ENCODE measurements around the gene KLRK1. TPM values are rescaled to one million over a fixed set of nuclear protein-coding genes. Genes with fewer than 3 reads are reported as not detected.
"Not testable (repeated sequence)": the region's sequence is repeated elsewhere in the genome, so short reads cannot be mapped to it uniquely, and the experiment has no call there.

Gene KLRK1
- total RNA-seq, 1 experiment from 2014 or later = 0.95 TPM

GRCh38 chr12:10395390-10395998 is 5.7 kb upstream of the KLRK1 start:
- no peaks in the 10 kb centered on the region for H3K9me3 ChIP-seq (ENCODE audit: control insufficient read depth, insufficient read depth, low read depth, low read length)
- peak; percentile 90 for ATAC-seq
- TF ChIP-seq REST (IDR thresholded peaks at IDR 0.05; ENCODE audit: insufficient read depth in 1 of 2, low read depth in 2 of 2, low read length in 1 of 2) (no peak; a peak in 1 of 4 replicates), TCF7L2 (IDR thresholded peaks at IDR 0.05; ENCODE audit: low read depth, low read length) (peak; percentile 68), POLR2AphosphoS5 (IDR thresholded peaks at IDR 0.05; ENCODE audit: low read depth, low read length) (peak; percentile 75)
- peak; percentile 68 for DNase-seq (ENCODE audit: low read depth, low spot score)
- peaks cover 39% of the 10 kb centered on the region for H3K4me1 ChIP-seq (ENCODE audit: control insufficient read depth, insufficient read depth, low read length)
- intact Hi-C loops (cut with micrococcal nuclease; ENCODE audit: unreplicated experiment) = no loop called here
- POLR2A ChIA-PET = interaction anchor here (1.0 kb wide), 1 partner anchor 22 kb away, joined by 6 read pairs; no protein-coding TSS in a partner anchor
- peak overlapping the region; percentile 39 to 64 for H3K4me3 ChIP-seq (ENCODE audit: low read depth in 2 of 2, low read length in 2 of 2)
- in situ Hi-C loops (cut with HindIII; ENCODE audit: low pct_unique_long_range_greater_than_20kb, low sequenced_read_pairs) = no loop called here
- CTCF ChIA-PET = interaction anchor here (0.6 kb wide), 1 partner anchor 188 kb away, joined by 6 read pairs; no protein-coding TSS in a partner anchor
- no TSS peak for BruUV-seq (replicated peaks)
- no peaks in the 10 kb centered on the region for H3K27me3 ChIP-seq (ENCODE audit: control insufficient read depth, insufficient read depth, low read length)
- H3K36me3 ChIP-seq (ENCODE audit: control insufficient read depth, insufficient read depth, low read length) = no peaks in the 10 kb centered on the region
- H3K27ac ChIP-seq (ENCODE audit: low read length) = peak overlapping the region; percentile 96

DNA sequence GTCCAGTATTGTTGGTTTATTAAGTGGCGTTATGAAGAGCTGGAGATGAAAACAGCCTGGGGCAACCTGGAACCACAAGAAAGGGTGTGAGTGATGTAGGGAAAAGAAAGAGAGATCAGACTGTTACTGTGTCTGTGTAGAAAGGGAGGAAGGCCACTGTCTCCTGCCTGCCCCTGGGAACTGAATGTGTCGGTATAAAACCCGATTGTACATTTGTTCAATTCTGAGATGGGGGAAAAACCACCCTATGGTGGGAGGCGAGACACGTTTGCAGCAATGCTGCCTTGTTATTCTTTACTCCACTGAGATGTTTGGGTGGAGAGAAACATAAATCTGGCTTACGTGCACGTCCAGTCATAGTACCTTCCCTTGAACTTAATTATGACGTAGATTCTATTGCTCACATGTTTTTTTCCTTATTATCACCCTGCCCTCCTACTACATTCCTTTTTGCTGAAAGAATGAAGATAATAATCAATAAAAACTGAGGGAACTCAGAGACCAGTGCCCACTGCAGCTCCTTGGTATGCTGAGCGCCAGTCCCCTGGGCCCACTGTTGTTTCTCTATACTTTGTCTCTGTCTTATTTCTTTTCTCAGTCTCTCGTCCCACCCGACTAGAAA is 4.8 kb upstream of the KLRK1 start:
- H3K9me3 ChIP-seq (ENCODE audit: control insufficient read depth, insufficient read depth, low read depth, low read length); H3K36me3 ChIP-seq (ENCODE audit: control insufficient read depth, insufficient read depth, low read length); POLR2A ChIA-PET; DNase-seq (ENCODE audit: low read depth, low spot score); in situ Hi-C loops (cut with HindIII; ENCODE audit: low pct_unique_long_range_greater_than_20kb, low sequenced_read_pairs); ATAC-seq; H3K27me3 ChIP-seq (ENCODE audit: control insufficient read depth, insufficient read depth, low read length); BruUV-seq (replicated peaks); intact Hi-C loops (cut with micrococcal nuclease; ENCODE audit: unreplicated experiment): not testable (repeated sequence)
- peak overlapping the region in 1 of 2 experiments; percentile 11; a peak in 1 of 4 replicates for H3K4me3 ChIP-seq (ENCODE audit: low read depth in 2 of 2, low read length in 2 of 2)
- peak overlapping the region; percentile 96 for H3K27ac ChIP-seq (ENCODE audit: low read length)
- TF ChIP-seq TCF7L2 (IDR thresholded peaks at IDR 0.05; ENCODE audit: low read depth, low read length) = peak; percentile 79
- CTCF ChIA-PET = interaction anchor here (0.8 kb wide), 1 partner anchor 31 kb away, joined by 3 read pairs; no protein-coding TSS in a partner anchor
- H3K4me1 ChIP-seq (ENCODE audit: control insufficient read depth, insufficient read depth, low read length) = peaks cover 39% of the 10 kb centered on the region

DNA sequence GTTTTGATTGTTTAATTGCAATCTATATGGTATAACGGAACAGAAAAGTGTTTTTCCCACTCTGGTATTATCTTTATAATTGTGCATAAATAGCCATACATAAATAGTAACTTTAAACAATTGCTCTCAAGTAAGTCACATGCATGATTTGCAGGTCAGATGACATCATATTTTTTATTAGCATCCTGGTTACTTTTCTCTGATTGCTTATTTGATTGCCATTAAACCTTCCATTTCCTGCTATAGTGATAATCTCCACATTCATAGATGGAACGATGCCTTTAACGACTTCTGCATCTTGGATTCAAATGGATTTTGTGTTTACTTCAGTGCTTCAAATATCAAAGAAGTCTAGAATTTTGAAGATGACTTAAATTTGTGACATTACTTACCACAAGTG is 3.5 kb upstream of the KLRK1 start:
- in situ Hi-C loops (cut with HindIII; ENCODE audit: low pct_unique_long_range_greater_than_20kb, low sequenced_read_pairs) (no loop called here), intact Hi-C loops (cut with micrococcal nuclease; ENCODE audit: unreplicated experiment) (no loop called here)
- ChIA-PET CTCF (no interaction called here), POLR2A (no interaction called here)
- no peaks in the 10 kb centered on the region for H3K9me3 ChIP-seq (ENCODE audit: control insufficient read depth, insufficient read depth, low read depth, low read length)
- TF ChIP-seq SIN3A (IDR thresholded peaks at IDR 0.05; ENCODE audit: borderline replicate concordance, insufficient read depth, low read depth, low read length) = no peak
- no peak for TF ChIP-seq TCF7L2 (IDR thresholded peaks at IDR 0.05; ENCODE audit: low read depth, low read length)
- TF ChIP-seq, protein P1, sequence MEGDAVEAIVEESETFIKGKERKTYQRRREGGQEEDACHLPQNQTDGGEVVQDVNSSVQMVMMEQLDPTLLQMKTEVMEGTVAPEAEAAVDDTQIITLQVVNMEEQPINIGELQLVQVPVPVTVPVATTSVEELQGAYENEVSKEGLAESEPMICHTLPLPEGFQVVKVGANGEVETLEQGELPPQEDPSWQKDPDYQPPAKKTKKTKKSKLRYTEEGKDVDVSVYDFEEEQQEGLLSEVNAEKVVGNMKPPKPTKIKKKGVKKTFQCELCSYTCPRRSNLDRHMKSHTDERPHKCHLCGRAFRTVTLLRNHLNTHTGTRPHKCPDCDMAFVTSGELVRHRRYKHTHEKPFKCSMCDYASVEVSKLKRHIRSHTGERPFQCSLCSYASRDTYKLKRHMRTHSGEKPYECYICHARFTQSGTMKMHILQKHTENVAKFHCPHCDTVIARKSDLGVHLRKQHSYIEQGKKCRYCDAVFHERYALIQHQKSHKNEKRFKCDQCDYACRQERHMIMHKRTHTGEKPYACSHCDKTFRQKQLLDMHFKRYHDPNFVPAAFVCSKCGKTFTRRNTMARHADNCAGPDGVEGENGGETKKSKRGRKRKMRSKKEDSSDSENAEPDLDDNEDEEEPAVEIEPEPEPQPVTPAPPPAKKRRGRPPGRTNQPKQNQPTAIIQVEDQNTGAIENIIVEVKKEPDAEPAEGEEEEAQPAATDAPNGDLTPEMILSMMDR (IDR thresholded peaks at IDR 0.05) = no peak
- TF ChIP-seq POLR2AphosphoS5 (IDR thresholded peaks at IDR 0.05; ENCODE audit: low read depth, low read length) = no peak
- no peak for TF ChIP-seq REST (IDR thresholded peaks at IDR 0.05; ENCODE audit: insufficient read depth in 1 of 2, low read depth in 2 of 2, low read length in 1 of 2)
- ATAC-seq (no peak), DNase-seq (ENCODE audit: low read depth, low spot score) (no peak)
- no peak overlapping the region for H3K4me3 ChIP-seq (ENCODE audit: low read depth in 2 of 2, low read length in 2 of 2)
- H3K36me3 ChIP-seq (ENCODE audit: control insufficient read depth, insufficient read depth, low read length) = no peaks in the 10 kb centered on the region
- peaks cover 38% of the 10 kb centered on the region for H3K4me1 ChIP-seq (ENCODE audit: control insufficient read depth, insufficient read depth, low read length)
- H3K27me3 ChIP-seq (ENCODE audit: control insufficient read depth, insufficient read depth, low read length) = no peaks in the 10 kb centered on the region
- BruUV-seq (replicated peaks) = no TSS peak
- peak overlapping the region; percentile 96 for H3K27ac ChIP-seq (ENCODE audit: low read length)
